HL-60 (cell line): ENCODE data around the gene CYP2C19.
"Not testable (repeated sequence)": the region's sequence is repeated elsewhere in the genome, so short reads cannot be mapped to it uniquely, and the experiment has no call there.

Experiments
- DNase-seq, 2 experiments: peaks; one replicate each; pipeline ENCODE4 v3.0.0-alpha.2; 2010 to 2020; ENCODE audit warnings: low read depth in 1 of 2, low spot score in 1 of 2
- H3K27ac ChIP-seq: fragments of 250-450 bp; sonication (Bioruptor Pico); replicated peaks from 2 replicates; pipeline ENCODE4 v1.5.1; 2020; ENCODE audit warnings: mild to moderate bottlenecking, moderate library complexity
- H3K27me3 ChIP-seq: fragments of 250-450 bp; sonication (Bioruptor Pico); 2 replicates; pipeline ENCODE4 v1.5.1; 2021; ENCODE audit warnings: mild to moderate bottlenecking, moderate library complexity; ENCODE audit not compliant: insufficient read depth, poor library complexity, severe bottlenecking
- H3K4me3 ChIP-seq: replicated peaks from 2 replicates; pipeline ENCODE4 v1.5.1; 2011; ENCODE audit warnings: mild to moderate bottlenecking, control low read depth, low read length; ENCODE audit not compliant: insufficient read depth
- GABPA ChIP-seq: IDR thresholded peaks from 2 replicates; pipeline ENCODE4 v1.6.1; 2012; ENCODE audit warnings: low read depth
- POLR2AphosphoS5 ChIP-seq: IDR thresholded peaks from 2 replicates; pipeline ENCODE4 v1.6.1; 2012; ENCODE audit warnings: low read depth
- SPI1 ChIP-seq: IDR thresholded peaks from 2 replicates; pipeline ENCODE4 v1.6.1; 2012; ENCODE audit warnings: low read depth, mild to moderate bottlenecking, borderline replicate concordance
- TF ChIP-seq, protein P1 (sequence below): IDR thresholded peaks from 2 replicates; pipeline ENCODE4 v1.6.1; 2012; ENCODE audit warnings: low read depth; ENCODE audit not compliant: insufficient replicate concordance
- TF ChIP-seq, protein P2 (sequence below): IDR thresholded peaks from one replicate; pipeline ENCODE4 v1.5.1; 2011; ENCODE audit warnings: low read length, control low read depth, inconsistent platforms; ENCODE audit not compliant: insufficient read depth

CYP2C19 gene

DNA sequence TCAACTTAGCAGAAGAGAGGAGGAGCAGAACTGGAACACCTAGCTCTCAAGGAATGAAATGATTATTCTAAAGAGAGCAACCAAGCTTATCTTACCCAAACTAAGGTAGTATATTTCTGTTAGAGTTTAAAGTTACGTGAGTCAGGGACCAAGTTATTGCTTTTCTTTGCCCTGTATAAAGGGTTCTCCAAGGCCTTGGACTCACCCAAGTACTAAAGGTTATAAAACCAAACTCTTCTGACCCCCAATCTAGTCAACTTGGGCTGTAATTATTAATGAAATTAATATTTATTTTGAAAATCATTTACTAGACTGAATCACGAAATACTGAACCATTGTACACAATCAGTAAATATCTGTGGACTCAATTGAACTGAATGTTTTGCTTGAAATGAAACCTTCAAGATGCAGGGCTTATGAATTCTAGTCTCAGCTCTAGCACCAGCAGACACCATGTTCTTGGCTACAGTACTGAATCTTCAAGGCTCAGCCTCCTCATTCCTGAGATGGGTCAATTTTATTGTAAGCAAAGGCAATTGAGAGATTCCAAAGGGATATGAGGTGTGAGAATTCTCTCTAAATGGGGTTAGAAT is 1.8 kb upstream of the CYP2C19 start:
- DNase-seq: no peak
- Histone ChIP-seq H3K4me3 (no peak overlapping the region), H3K27me3 (no peaks in the 10 kb centered on the region), H3K27ac (no peak overlapping the region)
- TF ChIP-seq, protein P1, sequence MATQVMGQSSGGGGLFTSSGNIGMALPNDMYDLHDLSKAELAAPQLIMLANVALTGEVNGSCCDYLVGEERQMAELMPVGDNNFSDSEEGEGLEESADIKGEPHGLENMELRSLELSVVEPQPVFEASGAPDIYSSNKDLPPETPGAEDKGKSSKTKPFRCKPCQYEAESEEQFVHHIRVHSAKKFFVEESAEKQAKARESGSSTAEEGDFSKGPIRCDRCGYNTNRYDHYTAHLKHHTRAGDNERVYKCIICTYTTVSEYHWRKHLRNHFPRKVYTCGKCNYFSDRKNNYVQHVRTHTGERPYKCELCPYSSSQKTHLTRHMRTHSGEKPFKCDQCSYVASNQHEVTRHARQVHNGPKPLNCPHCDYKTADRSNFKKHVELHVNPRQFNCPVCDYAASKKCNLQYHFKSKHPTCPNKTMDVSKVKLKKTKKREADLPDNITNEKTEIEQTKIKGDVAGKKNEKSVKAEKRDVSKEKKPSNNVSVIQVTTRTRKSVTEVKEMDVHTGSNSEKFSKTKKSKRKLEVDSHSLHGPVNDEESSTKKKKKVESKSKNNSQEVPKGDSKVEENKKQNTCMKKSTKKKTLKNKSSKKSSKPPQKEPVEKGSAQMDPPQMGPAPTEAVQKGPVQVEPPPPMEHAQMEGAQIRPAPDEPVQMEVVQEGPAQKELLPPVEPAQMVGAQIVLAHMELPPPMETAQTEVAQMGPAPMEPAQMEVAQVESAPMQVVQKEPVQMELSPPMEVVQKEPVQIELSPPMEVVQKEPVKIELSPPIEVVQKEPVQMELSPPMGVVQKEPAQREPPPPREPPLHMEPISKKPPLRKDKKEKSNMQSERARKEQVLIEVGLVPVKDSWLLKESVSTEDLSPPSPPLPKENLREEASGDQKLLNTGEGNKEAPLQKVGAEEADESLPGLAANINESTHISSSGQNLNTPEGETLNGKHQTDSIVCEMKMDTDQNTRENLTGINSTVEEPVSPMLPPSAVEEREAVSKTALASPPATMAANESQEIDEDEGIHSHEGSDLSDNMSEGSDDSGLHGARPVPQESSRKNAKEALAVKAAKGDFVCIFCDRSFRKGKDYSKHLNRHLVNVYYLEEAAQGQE: no peak
- no peak for TF ChIP-seq SPI1
- TF ChIP-seq, protein P2, sequence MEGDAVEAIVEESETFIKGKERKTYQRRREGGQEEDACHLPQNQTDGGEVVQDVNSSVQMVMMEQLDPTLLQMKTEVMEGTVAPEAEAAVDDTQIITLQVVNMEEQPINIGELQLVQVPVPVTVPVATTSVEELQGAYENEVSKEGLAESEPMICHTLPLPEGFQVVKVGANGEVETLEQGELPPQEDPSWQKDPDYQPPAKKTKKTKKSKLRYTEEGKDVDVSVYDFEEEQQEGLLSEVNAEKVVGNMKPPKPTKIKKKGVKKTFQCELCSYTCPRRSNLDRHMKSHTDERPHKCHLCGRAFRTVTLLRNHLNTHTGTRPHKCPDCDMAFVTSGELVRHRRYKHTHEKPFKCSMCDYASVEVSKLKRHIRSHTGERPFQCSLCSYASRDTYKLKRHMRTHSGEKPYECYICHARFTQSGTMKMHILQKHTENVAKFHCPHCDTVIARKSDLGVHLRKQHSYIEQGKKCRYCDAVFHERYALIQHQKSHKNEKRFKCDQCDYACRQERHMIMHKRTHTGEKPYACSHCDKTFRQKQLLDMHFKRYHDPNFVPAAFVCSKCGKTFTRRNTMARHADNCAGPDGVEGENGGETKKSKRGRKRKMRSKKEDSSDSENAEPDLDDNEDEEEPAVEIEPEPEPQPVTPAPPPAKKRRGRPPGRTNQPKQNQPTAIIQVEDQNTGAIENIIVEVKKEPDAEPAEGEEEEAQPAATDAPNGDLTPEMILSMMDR: no peak
- TF ChIP-seq POLR2AphosphoS5: no peak
- TF ChIP-seq GABPA: no peak

DNA sequence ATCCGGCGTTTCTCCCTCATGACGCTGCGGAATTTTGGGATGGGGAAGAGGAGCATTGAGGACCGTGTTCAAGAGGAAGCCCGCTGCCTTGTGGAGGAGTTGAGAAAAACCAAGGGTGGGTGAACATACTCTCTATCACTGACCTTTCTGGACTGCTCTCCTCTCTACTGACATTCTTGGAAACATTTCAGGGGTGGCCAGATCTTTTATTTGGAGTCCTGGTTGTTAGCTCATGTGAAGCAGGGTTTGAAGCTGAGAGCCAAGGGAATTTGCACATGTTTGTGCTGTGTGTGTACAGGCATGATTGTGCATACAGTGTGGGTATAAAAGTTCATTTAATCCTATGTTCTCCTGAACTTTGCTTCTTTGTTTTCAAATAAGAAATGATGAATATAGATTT is 12.9 kb downstream of the CYP2C19 start:
- H3K27me3 ChIP-seq, DNase-seq, H3K27ac ChIP-seq, H3K4me3 ChIP-seq: not testable (repeated sequence)

DNA sequence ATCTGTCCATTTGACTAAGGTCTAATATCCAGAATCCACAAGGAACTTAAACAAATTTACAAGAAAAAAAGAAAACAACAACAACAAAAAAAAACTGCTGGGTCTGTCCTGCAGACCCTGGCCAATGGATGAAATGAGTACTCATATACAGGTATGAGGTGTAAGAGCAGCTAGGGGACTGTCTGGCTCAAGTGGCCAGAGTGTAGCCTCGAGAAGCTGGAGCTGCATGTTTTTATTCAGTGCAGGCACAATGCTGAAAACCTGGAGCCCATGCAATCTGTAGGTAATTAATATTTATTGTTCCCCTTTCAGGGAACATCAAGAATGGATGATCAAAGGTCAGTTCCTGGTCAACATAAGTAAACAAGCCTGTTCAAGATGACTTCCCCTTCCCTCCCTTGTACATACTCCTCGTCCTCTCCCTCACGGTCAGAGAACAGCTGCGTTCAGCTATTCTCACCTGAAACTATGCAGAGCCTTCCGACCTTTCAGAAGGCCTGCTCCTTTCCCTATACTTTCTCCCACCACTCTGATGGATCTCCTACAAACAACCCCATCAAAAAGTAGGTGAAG is 15.5 kb downstream of the CYP2C19 start:
- Histone ChIP-seq H3K4me3 (no peak overlapping the region), H3K27me3 (no peaks in the 10 kb centered on the region), H3K27ac (no peak overlapping the region)
- no peak for TF ChIP-seq POLR2AphosphoS5
- no peak for DNase-seq

DNA sequence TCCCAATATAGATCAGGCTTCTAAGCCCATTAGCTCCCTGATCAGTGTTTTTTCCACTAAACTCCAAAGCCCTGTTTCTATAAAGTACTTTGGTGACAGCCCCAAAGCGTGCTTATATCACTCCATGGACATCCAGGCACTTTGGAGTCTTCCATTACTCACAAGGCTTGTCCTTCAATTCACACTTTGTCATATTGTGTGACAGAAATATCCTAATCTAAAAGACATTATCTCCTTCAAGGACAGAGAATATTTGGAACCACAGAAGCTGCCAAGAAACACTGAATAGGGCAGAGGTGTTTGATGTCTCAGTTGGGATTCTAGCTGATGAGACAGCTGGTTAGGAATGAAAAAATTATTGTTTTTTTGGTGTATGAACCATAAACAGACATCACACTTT is 18.4 kb downstream of the CYP2C19 start:
- no peak for DNase-seq
- TF ChIP-seq, protein P2: no peak
- TF ChIP-seq, protein P1: no peak
- TF ChIP-seq POLR2AphosphoS5: no peak
- TF ChIP-seq GABPA: no peak
- TF ChIP-seq SPI1: no peak

DNA sequence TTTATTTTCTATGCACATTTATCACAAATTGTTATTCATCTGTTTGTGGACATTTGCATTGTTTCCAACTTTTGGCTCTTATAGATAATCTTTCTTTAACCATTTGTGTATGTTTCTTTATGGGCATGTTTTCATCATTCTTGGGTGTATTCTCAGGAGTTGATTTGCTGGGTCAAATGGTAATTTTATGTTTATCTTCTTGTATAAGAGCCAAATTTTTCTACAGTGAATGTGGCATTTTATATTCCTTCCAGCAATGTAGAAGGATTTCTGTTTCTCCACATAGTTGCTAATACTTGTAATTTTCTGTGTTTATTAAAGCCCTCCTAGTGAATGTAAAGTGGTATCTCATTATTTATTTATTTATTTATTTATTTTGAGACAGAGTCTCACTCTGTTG is 21.8 kb downstream of the CYP2C19 start:
- TF ChIP-seq, protein P1: no peak
- TF ChIP-seq POLR2AphosphoS5 (no peak), SPI1 (no peak), GABPA (no peak)
- TF ChIP-seq, protein P2: no peak
- DNase-seq: no peak

More for the DNA sequence above, 18.4 kb downstream of the CYP2C19 start:
- Histone ChIP-seq H3K27me3 (no peaks in the 10 kb centered on the region), H3K27ac (no peak overlapping the region), H3K4me3 (no peak overlapping the region)

More for the DNA sequence above, 21.8 kb downstream of the CYP2C19 start:
- Histone ChIP-seq H3K27me3 (no peaks in the 10 kb centered on the region), H3K4me3 (no peak overlapping the region), H3K27ac (no peak overlapping the region)
